HG02840 (cell line): ENCODE results near the gene TMEM108.

Source experiments
- ATAC-seq: cut with Tn5 transposase; IDR thresholded peaks from one replicate; pipeline ENCODE4 v1.9.1; 2021; ENCODE audit warnings: mild to moderate bottlenecking, moderate library complexity, moderate number of reproducible peaks; ENCODE audit not compliant: unreplicated experiment, low FRiP score

Gene TMEM108

DNA sequence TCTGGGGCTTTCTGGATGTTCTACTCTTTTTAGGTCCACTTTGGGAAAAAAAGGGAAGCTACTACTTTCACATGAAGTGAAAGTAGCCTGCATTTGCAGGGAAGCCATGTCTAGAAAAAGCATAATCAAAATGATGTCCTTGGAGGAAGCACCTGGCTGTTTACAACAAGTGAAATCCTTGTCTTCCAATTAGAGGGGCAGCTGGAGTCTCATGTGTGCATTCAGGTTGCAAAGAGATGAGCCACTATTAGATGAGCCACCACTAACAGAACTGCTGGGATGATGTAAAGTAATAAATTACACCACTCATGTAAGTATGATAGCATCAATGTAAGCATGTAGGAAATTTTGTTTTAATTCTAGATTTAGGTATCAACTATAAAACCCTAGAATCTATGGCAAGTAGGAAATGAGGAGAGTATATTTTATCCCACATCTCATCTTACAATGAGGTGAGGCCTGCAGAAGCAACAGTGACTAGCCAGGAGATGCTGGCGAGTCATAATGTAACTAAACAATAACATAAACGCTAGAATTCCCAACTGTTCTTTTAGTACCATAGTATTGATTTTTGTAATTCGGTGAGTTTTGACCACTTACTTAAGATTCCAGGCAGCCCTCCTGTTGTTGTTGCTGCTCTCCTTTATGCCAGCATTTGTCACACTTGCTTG lies 75.9 kb downstream of the TMEM108 start:
- no peak for ATAC-seq

DNA sequence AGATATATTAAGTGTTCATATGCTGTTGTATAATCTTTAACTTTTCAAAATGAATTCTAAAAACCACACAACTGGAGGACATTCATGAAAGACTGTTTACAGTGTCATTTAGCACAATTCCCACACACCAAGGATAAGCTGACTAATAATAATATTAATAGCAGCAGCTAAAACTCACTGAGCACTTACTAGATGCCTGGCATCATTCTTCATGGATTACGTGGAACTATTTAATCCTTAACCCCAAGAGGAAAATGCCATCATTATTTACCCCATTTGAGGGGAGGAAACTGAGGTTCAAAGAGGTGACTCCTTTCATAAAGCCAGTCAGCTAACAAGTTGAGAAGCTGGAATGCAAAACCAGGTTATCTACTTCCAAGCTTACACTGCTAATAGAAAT lies 77.0 kb downstream of the TMEM108 start:
- ATAC-seq: no peak

GRCh38 chr3:133117342-133117741 lies 79.2 kb downstream of the TMEM108 start:
- ATAC-seq: no peak

- ATAC-seq: no peak
These were observed 81.0 kb downstream of the TMEM108 start for GRCh38 chr3:133119176-133119575.

- no peak for ATAC-seq
These were observed 83.3 kb downstream of the TMEM108 start for GRCh38 chr3:133121450-133121849.

- ATAC-seq: no peak
These were observed 85.4 kb downstream of the TMEM108 start for GRCh38 chr3:133123636-133124035.

- no peak for ATAC-seq
These were observed 86.3 kb downstream of the TMEM108 start for GRCh38 chr3:133124511-133124910.

DNA sequence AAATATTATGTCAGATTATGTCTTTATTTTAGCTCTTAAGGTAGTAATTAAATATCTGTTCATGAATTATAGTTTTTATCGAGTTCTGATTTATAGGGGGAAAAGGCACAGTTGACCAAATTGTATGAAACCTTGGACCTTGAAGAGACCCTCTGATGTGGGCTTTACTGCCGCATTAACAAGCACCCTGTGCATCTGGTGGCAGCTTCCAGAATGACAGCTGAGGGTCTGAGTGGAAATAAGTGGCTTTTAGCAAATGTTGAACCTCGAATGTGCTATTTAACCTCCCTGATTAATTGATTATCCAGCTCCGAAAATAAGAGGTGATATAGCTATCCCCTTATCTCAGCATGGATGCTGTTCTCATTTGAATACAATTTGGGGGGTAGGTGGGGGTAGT lies 87.0 kb downstream of the TMEM108 start:
- ATAC-seq: no peak

- ATAC-seq: no peak
These were observed 87.6 kb downstream of the TMEM108 start for GRCh38 chr3:133125802-133126201.

- ATAC-seq: no peak
These were observed 89.2 kb downstream of the TMEM108 start for GRCh38 chr3:133127381-133127780.

DNA sequence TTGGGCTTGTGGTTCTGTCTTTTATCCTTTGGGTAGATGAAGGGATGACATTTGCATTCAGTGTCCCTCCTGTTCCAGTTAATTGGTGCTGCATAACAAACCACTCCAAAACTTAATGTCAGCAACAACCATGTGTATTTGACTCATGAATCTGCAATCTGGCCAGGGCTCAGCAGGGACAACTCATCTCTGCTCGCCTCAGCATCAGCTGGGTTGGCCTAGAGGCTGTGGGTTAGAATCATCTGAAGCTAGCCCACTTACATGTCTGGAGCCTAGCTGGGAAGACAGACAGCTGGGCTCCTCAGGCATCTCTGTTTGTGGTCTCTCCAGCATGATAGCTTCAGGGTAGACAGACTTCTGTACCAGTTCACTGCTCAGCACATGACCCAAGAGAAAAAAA lies 92.0 kb downstream of the TMEM108 start:
- ATAC-seq: no peak

DNA sequence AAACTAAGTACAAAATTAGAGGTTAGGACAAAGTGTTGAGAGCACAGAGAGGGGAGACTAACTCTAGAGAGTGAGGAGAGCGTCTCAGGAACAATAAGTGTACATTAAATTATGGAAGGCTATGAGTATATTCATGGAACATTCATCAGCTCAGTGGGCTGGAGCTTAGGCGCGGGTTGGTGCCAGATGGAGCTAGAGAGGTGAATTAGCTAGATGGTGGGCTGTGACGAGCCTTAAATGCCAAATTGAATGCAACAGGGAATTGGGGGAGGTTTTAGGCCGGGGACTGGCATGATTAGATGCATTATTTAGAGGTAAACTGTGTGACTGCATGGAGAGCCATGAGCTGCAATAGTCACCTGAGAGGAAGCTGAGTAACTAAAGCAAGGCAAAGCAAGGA lies 97.1 kb downstream of the TMEM108 start:
- ATAC-seq: no peak

- ATAC-seq: no peak
These were observed 98.2 kb downstream of the TMEM108 start for GRCh38 chr3:133136114-133137041.

GRCh38 chr3:133137042-133137996 lies 99.1 kb downstream of the TMEM108 start:
- no peak for ATAC-seq

GRCh38 chr3:133138017-133138416 lies 99.8 kb downstream of the TMEM108 start:
- ATAC-seq: peak; percentile 74

- no peak for ATAC-seq
These were observed 113.9 kb downstream of the TMEM108 start for GRCh38 chr3:133152056-133152455.

GRCh38 chr3:133152681-133153220 lies 114.6 kb downstream of the TMEM108 start:
- ATAC-seq: no peak

GRCh38 chr3:133153382-133153781 lies 115.2 kb downstream of the TMEM108 start:
- ATAC-seq: no peak

- ATAC-seq: no peak
These were observed 119.5 kb downstream of the TMEM108 start for GRCh38 chr3:133157716-133158115.

DNA sequence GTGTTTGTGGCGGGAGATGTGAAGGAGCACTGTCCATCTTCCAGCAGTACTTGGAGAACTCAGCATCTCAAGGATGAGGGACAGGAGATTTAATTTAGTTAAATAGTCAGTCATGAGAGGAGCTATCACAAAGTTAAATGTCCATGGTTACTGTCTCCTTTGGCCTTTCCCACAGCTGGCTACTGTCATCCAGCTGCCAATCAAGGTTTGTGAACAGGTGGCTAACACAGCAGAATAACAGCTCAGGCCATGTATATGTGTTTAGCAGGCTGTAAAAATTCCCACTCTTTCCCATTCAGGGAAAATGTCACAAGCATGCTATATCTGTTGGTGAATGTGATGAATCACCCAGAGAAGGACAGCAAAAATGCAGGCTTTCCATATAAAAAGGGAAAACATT lies 120.5 kb downstream of the TMEM108 start:
- no peak for ATAC-seq
